ENCODE measurements around the gene HBD. TPM values are rescaled to one million over a fixed set of nuclear protein-coding genes. Genes with fewer than 3 reads are reported as not detected.

Gene HBD
- total RNA-seq, 1 experiment from 2014 or later, result not detected

DNA sequence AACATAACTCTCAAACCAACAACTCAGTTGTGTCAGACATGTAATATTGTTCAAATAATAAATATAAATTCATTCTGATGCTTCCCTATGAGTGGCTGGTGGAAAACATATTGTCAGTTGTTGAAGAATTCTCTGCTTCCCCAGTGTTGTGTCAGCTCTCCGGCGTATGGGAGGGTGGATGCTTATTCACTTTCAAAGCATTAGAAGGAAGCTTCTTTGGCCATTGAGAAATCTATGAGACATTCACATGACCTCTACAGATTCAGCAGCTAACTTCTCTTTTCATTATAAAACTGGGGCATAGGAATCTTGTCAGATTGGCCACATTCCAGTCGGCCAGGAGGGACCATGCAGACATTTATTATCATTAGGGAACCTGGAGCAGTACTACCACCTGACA is 36.7 kb downstream of the HBD start:
- CTCF ChIA-PET, result no interaction called here
- intact Hi-C loops (cut with micrococcal nuclease; ENCODE audit: unreplicated experiment), result no loop called here
- DNase-seq (ENCODE audit: low read depth, low spot score) (no peak), ATAC-seq (no peak)
- Histone ChIP-seq H3K36me3 (ENCODE audit: control insufficient read depth, insufficient read depth, low read length) (no peaks in the 10 kb centered on the region), H3K4me3 (ENCODE audit: low read depth in 2 of 2, low read length in 2 of 2) (no peak overlapping the region), H3K9me3 (ENCODE audit: control insufficient read depth, insufficient read depth, low read depth, low read length) (no peaks in the 10 kb centered on the region), H3K4me1 (ENCODE audit: control insufficient read depth, insufficient read depth, low read length) (no peaks in the 10 kb centered on the region), H3K27me3 (ENCODE audit: control insufficient read depth, insufficient read depth, low read length) (peaks cover 10% of the 10 kb centered on the region), H3K27ac (ENCODE audit: low read length) (no peak overlapping the region)
- BruUV-seq (replicated peaks), result no TSS peak
- TF ChIP-seq TCF7L2 (IDR thresholded peaks at IDR 0.05; ENCODE audit: low read depth, low read length) (no peak), SIN3A (IDR thresholded peaks at IDR 0.05; ENCODE audit: borderline replicate concordance, insufficient read depth, low read depth, low read length) (no peak), POLR2AphosphoS5 (IDR thresholded peaks at IDR 0.05; ENCODE audit: low read depth, low read length) (no peak)
- TF ChIP-seq, protein P1, sequence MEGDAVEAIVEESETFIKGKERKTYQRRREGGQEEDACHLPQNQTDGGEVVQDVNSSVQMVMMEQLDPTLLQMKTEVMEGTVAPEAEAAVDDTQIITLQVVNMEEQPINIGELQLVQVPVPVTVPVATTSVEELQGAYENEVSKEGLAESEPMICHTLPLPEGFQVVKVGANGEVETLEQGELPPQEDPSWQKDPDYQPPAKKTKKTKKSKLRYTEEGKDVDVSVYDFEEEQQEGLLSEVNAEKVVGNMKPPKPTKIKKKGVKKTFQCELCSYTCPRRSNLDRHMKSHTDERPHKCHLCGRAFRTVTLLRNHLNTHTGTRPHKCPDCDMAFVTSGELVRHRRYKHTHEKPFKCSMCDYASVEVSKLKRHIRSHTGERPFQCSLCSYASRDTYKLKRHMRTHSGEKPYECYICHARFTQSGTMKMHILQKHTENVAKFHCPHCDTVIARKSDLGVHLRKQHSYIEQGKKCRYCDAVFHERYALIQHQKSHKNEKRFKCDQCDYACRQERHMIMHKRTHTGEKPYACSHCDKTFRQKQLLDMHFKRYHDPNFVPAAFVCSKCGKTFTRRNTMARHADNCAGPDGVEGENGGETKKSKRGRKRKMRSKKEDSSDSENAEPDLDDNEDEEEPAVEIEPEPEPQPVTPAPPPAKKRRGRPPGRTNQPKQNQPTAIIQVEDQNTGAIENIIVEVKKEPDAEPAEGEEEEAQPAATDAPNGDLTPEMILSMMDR (IDR thresholded peaks at IDR 0.05), result no peak
- TF ChIP-seq, protein P2, sequence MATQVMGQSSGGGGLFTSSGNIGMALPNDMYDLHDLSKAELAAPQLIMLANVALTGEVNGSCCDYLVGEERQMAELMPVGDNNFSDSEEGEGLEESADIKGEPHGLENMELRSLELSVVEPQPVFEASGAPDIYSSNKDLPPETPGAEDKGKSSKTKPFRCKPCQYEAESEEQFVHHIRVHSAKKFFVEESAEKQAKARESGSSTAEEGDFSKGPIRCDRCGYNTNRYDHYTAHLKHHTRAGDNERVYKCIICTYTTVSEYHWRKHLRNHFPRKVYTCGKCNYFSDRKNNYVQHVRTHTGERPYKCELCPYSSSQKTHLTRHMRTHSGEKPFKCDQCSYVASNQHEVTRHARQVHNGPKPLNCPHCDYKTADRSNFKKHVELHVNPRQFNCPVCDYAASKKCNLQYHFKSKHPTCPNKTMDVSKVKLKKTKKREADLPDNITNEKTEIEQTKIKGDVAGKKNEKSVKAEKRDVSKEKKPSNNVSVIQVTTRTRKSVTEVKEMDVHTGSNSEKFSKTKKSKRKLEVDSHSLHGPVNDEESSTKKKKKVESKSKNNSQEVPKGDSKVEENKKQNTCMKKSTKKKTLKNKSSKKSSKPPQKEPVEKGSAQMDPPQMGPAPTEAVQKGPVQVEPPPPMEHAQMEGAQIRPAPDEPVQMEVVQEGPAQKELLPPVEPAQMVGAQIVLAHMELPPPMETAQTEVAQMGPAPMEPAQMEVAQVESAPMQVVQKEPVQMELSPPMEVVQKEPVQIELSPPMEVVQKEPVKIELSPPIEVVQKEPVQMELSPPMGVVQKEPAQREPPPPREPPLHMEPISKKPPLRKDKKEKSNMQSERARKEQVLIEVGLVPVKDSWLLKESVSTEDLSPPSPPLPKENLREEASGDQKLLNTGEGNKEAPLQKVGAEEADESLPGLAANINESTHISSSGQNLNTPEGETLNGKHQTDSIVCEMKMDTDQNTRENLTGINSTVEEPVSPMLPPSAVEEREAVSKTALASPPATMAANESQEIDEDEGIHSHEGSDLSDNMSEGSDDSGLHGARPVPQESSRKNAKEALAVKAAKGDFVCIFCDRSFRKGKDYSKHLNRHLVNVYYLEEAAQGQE (IDR thresholded peaks at IDR 0.05; ENCODE audit: insufficient read depth in 1 of 2, low read depth in 2 of 2, low read length in 1 of 2), result no peak
- in situ Hi-C loops (cut with HindIII; ENCODE audit: low pct_unique_long_range_greater_than_20kb, low sequenced_read_pairs), result no loop called here
- POLR2A ChIA-PET, result no interaction called here

DNA sequence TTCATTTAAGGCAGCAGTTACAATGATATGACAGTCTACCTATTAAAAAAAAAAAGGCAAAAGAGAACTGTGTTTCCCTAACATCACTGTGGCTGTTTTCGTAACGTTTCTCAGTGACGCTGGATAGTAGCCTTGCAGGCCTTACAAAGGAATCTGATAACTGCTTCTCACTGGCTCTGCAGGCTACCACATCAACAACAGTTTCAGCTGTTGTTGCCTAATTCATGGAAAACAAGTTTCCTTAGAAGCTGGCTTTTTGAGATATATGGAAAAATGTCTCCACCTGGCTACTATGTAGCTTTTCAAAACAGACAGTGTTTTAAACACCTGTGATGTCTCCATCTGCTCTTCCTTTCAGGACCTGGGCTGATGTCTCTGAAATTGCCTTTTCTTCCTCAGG is 37.6 kb downstream of the HBD start:
- no peaks in the 10 kb centered on the region for H3K36me3 ChIP-seq (ENCODE audit: control insufficient read depth, insufficient read depth, low read length)
- ATAC-seq (no peak), DNase-seq (ENCODE audit: low read depth, low spot score) (no peak)
- ChIA-PET CTCF (interaction anchor here (0.7 kb wide), 2 partner anchors 311 to 566 kb away, joined by 3 read pairs; no protein-coding TSS in a partner anchor), POLR2A (no interaction called here)
- no peak overlapping the region for H3K27ac ChIP-seq (ENCODE audit: low read length)
- in situ Hi-C loops (cut with HindIII; ENCODE audit: low pct_unique_long_range_greater_than_20kb, low sequenced_read_pairs), result no loop called here
- no TSS peak for BruUV-seq (replicated peaks)
- H3K4me3 ChIP-seq (ENCODE audit: low read depth in 2 of 2, low read length in 2 of 2), result no peak overlapping the region
- intact Hi-C loops (cut with micrococcal nuclease; ENCODE audit: unreplicated experiment), result no loop called here
- no peaks in the 10 kb centered on the region for H3K9me3 ChIP-seq (ENCODE audit: control insufficient read depth, insufficient read depth, low read depth, low read length)
- no peaks in the 10 kb centered on the region for H3K4me1 ChIP-seq (ENCODE audit: control insufficient read depth, insufficient read depth, low read length)
- TF ChIP-seq, protein P1 (IDR thresholded peaks at IDR 0.05), result 0 out of 2 replicates have a peak, but pooled peaks have one; percentile 5
- TF ChIP-seq SIN3A (IDR thresholded peaks at IDR 0.05; ENCODE audit: borderline replicate concordance, insufficient read depth, low read depth, low read length) (no peak), TCF7L2 (IDR thresholded peaks at IDR 0.05; ENCODE audit: low read depth, low read length) (no peak)
- peaks cover 8% of the 10 kb centered on the region for H3K27me3 ChIP-seq (ENCODE audit: control insufficient read depth, insufficient read depth, low read length)
